Heart left ventricle (tissue), 16 donors: ENCODE data around the gene GALNTL6. TPM values are rescaled to one million over a fixed set of nuclear protein-coding genes. Genes with fewer than 3 reads are reported as not detected.

Experiments used
- ATAC-seq, 4 donors: fragments of 200-7000 bp; cut with Tn5 transposase; one replicate each; pipeline ENCODE4 v1.9.1; 2020 to 2022; ENCODE audit warnings: moderate library complexity in 4 of 4, mild to moderate bottlenecking in 3 of 4, moderate number of reproducible peaks in 1 of 4
- DNase-seq, 5 donors: peaks; one replicate each; pipeline ENCODE4 v3.0.0-alpha.2; 2020
- H3K27ac ChIP-seq, 12 donors: fragments of 200-600 bp; sonication (generic) in 4 of 12; one replicate each; pipeline versions ENCODE4 v1.5.0 to v1.8.0; 2016 to 2022; ENCODE audit warnings: mild to moderate bottlenecking in 2 of 12
- H3K27me3 ChIP-seq, 9 donors: fragments of 200-600 bp; sonication (generic) in 2 of 9; one replicate each; pipeline versions ENCODE4 v1.5.1 to v1.8.0; 2016 to 2022; ENCODE audit warnings: mild to moderate bottlenecking in 3 of 9
- H3K36me3 ChIP-seq, 9 donors: fragments of 200-600 bp; sonication (generic) in 2 of 9; one replicate each; pipeline versions ENCODE4 v1.5.0 to v1.8.0; 2018 to 2022; ENCODE audit warnings: mild to moderate bottlenecking in 2 of 9
- H3K4me1 ChIP-seq, 12 donors: fragments of 200-600 bp; sonication (generic) in 4 of 12; one replicate each; pipeline versions ENCODE4 v1.5.0 to v1.8.0; 2016 to 2022; ENCODE audit warnings: mild to moderate bottlenecking in 3 of 12
- H3K4me3 ChIP-seq, 12 donors: fragments of 200-600 bp; sonication (generic) in 4 of 12; one replicate each; pipeline versions ENCODE4 v1.5.0 to v1.8.0; 2017 to 2022; ENCODE audit warnings: mild to moderate bottlenecking in 9 of 12, moderate library complexity in 4 of 12
- H3K9me3 ChIP-seq, 12 donors: fragments of 200-600 bp; sonication (generic) in 4 of 12; one replicate each; pipeline versions ENCODE4 v1.5.0 to v1.8.0; 2016 to 2022; ENCODE audit warnings: mild to moderate bottlenecking in 1 of 12
- CTCF ChIP-seq, 12 donors: fragments of 200-600 bp; sonication (generic) in 4 of 12; IDR thresholded peaks; one replicate each; pipeline versions ENCODE4 v1.5.0 to v1.8.0; 2018 to 2022; ENCODE audit warnings: antibody characterized with exemption in 12 of 12, mild to moderate bottlenecking in 5 of 12
- POLR2A ChIP-seq, 2 donors: fragments of 450-650 bp; IDR thresholded peaks; one replicate each; pipeline ENCODE4 v1.6.1; 2017; ENCODE audit warnings: antibody characterized with exemption in 2 of 2, mild to moderate bottlenecking in 2 of 2, moderate library complexity in 2 of 2
- WGBS, 4 donors: extraction: QIAGEN DNeasy Blood & Tissue Kit in 2 of 4; methylation state at CpG; one replicate each; pipeline versions ENCODE4 v1.1.5 to v1.1.7; 2013 to 2018; 5-methylcytosine and 5-hydroxymethylcytosine counted together
- intact Hi-C, 10 donors: fragments of 100-400 bp; cut with DNase I; formaldehyde crosslinking; loops; one replicate each; pipeline versions ENCODE4 v1.11.1 to v1.14.2; 2022
- polyA plus RNA-seq, 2 donors: library from polyadenylated mRNA; stranded (reverse); fragments of 200-250 nt; gene quantifications; one replicate each; pipeline ENCODE4 v1.2.3, GENCODE V29; 2013
- total RNA-seq, 9 donors: library from RNA; depleted of rRNA in 2 of 9; stranded (reverse); fragments of >200 nt in 2 of 9; fragmentation: NEBNext Ultra II Directional in 3 of 9; extraction: Animal tissue kit (Norgen Biotek cat#: 25700) in 3 of 9; gene quantifications; one replicate each; pipeline versions ENCODE4 v1.1.0 to v1.2.4, GENCODE V29; 2016 to 2023
- donor health status: ischemic (EF 13 %, LVEDD 7.1; RV severe dilation, severe dysfunction).
- donor health status: healthy with polysubstance abuse.
- donor health status: DM: no; HTN: yes; CAD: no.
- donor health status: DM: no; HTN: no; CAD: no.
- donor health status: ischemic (EF 25% LVEDD 6.9; RV normal size, moderate dysfunction).
- donor health status: ischemic (EF 25% LVEDD 5.7; RV mildly dilated, moderate dysfunction).
- donor health status: healthy.
- donor health status: DM: yes; HTN: yes; CAD: no.
- donor health status: ischemic (EF 35%, LVEDD 5.7; RV mildly dilated, moderate dysfunction).
- donor health status: nonischemic (EF 11% LVEDD 7.7; RV severe dilation, severe dysfunction).
- donor health status: DM: yes; HTN: yes; CAD: no.
- donor health status: PGD.
- donor health status: ischemic (EF 29% LVEDD 5.4; RV normal size, mild dysfunction).
- donor health status: nonischemic (EF 23%, LVEDD 6.1; RV moderate dilation, normal function).

The GALNTL6 gene
- total and polyA plus RNA-seq, 11 donors = 0.33 to 0.52 TPM; not detected in 9

- H3K4me3 ChIP-seq = no peak overlapping the region
- no peaks in the 10 kb centered on the region for H3K9me3 ChIP-seq
- no peaks in the 10 kb centered on the region for H3K36me3 ChIP-seq
- ATAC-seq (no peak), DNase-seq (no peak)
- TF ChIP-seq POLR2A (IDR thresholded peaks at IDR 0.05) (no peak), CTCF (IDR thresholded peaks at IDR 0.05) (no peak)
- H3K4me1 ChIP-seq = no peaks in the 10 kb centered on the region
- H3K27ac ChIP-seq = no peak overlapping the region
- no peaks in the 10 kb centered on the region for H3K27me3 ChIP-seq
- WGBS, 4 donors = 34 to 51% (median 39%) methylated on average over 2 of the region's 2 CpGs
- intact Hi-C loops = no loop called here
Observed at GRCh38 chr4:172865103-172865502, 1051.9 kb downstream of the GALNTL6 start.

GRCh38 chr4:172865531-172866127 lies 1052.4 kb downstream of the GALNTL6 start:
- intact Hi-C loops = no loop called here
- TF ChIP-seq CTCF (IDR thresholded peaks at IDR 0.05) = no peak
- no peak for TF ChIP-seq POLR2A (IDR thresholded peaks at IDR 0.05)
- H3K4me3 ChIP-seq = no peak overlapping the region
- ATAC-seq (no peak), DNase-seq (no peak)
- H3K27ac ChIP-seq = no peak overlapping the region
- H3K4me1 ChIP-seq = no peaks in the 10 kb centered on the region
- no peaks in the 10 kb centered on the region for H3K27me3 ChIP-seq
- no peaks in the 10 kb centered on the region for H3K9me3 ChIP-seq
- no peaks in the 10 kb centered on the region for H3K36me3 ChIP-seq
- WGBS, 4 donors = 60 to 67% (median 63%) methylated on average over 4 of the region's 4 CpGs

GRCh38 chr4:172866421-172866820 lies 1053.2 kb downstream of the GALNTL6 start:
- no peak overlapping the region for H3K27ac ChIP-seq
- ATAC-seq = no peak
- intact Hi-C loops = no loop called here
- no peak for DNase-seq
- no peaks in the 10 kb centered on the region for H3K4me1 ChIP-seq
- 79 to 85% (median 82%) methylated on average over 4 of the region's 4 CpGs for WGBS, 4 donors
- no peak overlapping the region for H3K4me3 ChIP-seq
- no peak for TF ChIP-seq CTCF (IDR thresholded peaks at IDR 0.05)
- no peak for TF ChIP-seq POLR2A (IDR thresholded peaks at IDR 0.05)
- no peaks in the 10 kb centered on the region for H3K36me3 ChIP-seq
- no peaks in the 10 kb centered on the region for H3K27me3 ChIP-seq
- no peaks in the 10 kb centered on the region for H3K9me3 ChIP-seq

- Histone ChIP-seq H3K27ac (no peak overlapping the region), H3K9me3 (no peaks in the 10 kb centered on the region), H3K4me3 (no peak overlapping the region), H3K36me3 (no peaks in the 10 kb centered on the region), H3K4me1 (no peaks in the 10 kb centered on the region), H3K27me3 (no peaks in the 10 kb centered on the region)
- intact Hi-C loops = no loop called here
- TF ChIP-seq CTCF (IDR thresholded peaks at IDR 0.05) (no peak), POLR2A (IDR thresholded peaks at IDR 0.05) (no peak)
- ATAC-seq (no peak), DNase-seq (no peak)
- WGBS, 4 donors = 59 to 75% (median 69%) methylated on average over 2 of the region's 2 CpGs
Observed at GRCh38 chr4:172867835-172868234, 1054.6 kb downstream of the GALNTL6 start.
